Neuron (in vitro differentiated cells): ENCODE measurements around the gene SOWAHC.

ENCODE experiments used
- H2AFZ ChIP-seq: one replicate; pipeline ENCODE4 v1.6.1; 2013; ENCODE audit warnings: low read depth, mild to moderate bottlenecking, inconsistent platforms, low read length, moderate library complexity
- H3K27me3 ChIP-seq: one replicate; pipeline ENCODE4 v1.6.1; 2013; ENCODE audit warnings: low read length; ENCODE audit not compliant: insufficient read depth
- H3K36me3 ChIP-seq: one replicate; pipeline ENCODE4 v1.6.1; 2013; ENCODE audit warnings: low read length; ENCODE audit not compliant: insufficient read depth
- H3K4me1 ChIP-seq: one replicate; pipeline ENCODE4 v1.6.1; 2013; ENCODE audit warnings: low read length; ENCODE audit not compliant: insufficient read depth
- H3K4me3 ChIP-seq: 2 replicates; pipeline ENCODE4 v1.5.1; 2013; ENCODE audit warnings: mild to moderate bottlenecking, low read length, moderate library complexity
- H3K9me3 ChIP-seq: one replicate; pipeline ENCODE4 v1.6.1; 2013; ENCODE audit warnings: low read length

The SOWAHC gene

GRCh38 chr2:109663721-109664120 is 49.6 kb downstream of the SOWAHC start:
- no peaks in the 10 kb centered on the region for H3K36me3 ChIP-seq
- no peak overlapping the region for H3K4me3 ChIP-seq
- no peak overlapping the region for H2AFZ ChIP-seq
- H3K27me3 ChIP-seq, result peaks cover 3% of the 10 kb centered on the region
- H3K4me1 ChIP-seq, result peaks cover 9% of the 10 kb centered on the region
- no peaks in the 10 kb centered on the region for H3K9me3 ChIP-seq

- no peaks in the 10 kb centered on the region for H3K4me1 ChIP-seq
- no peak overlapping the region for H2AFZ ChIP-seq
- H3K9me3 ChIP-seq, result no peaks in the 10 kb centered on the region
- H3K4me3 ChIP-seq, result no peak overlapping the region
- no peaks in the 10 kb centered on the region for H3K27me3 ChIP-seq
- H3K36me3 ChIP-seq, result no peaks in the 10 kb centered on the region
Measured at GRCh38 chr2:109666466-109666865, 52.3 kb downstream of the SOWAHC start.
